Measurements from ENCODE around the gene PRKCE. TPM values are rescaled to one million over a fixed set of nuclear protein-coding genes. Genes with fewer than 3 reads are reported as not detected.

Gene PRKCE
- total and polyA plus RNA-seq, 2 experiments from 2014 or later, result 13.2 to 19.2 TPM

DNA sequence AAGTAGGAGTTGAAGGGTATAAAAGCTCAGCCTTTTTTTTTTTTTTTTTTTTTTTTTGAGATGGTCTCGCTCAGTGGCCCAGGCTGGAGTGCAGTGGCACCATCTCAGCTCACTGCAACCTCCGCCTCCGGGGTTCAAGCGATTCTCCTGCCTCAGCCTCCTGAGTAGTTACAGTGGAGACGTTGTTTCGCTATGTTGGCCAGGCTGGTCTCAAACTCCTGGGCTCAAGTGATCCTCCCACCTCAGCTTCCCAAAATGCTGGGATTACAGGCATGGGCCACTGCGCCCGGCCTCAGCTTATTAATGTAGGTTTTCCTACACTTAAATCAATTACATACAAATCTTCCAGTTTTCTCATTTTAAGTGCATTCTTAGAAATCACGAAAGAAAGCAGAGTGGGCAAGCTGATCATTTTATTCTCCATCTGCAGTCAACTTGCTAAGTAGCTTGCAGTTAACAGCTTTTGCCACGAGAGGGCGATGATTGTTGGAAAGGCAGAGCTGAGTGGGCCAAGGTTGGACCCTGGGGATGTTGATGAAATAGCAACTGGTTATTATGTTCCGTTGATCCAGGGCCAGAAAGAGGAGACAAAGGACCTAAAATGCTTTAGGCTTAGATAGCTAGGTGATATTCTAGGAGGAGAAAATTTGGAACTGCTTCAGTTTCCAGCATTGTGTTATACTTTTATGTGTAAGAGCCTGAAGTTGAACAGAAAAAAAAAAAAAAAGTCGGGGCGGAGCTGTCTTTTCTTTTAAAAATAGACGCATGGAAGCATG, 411.4 kb downstream of the PRKCE start:
- no peak overlapping the region for H3K27ac ChIP-seq

DNA sequence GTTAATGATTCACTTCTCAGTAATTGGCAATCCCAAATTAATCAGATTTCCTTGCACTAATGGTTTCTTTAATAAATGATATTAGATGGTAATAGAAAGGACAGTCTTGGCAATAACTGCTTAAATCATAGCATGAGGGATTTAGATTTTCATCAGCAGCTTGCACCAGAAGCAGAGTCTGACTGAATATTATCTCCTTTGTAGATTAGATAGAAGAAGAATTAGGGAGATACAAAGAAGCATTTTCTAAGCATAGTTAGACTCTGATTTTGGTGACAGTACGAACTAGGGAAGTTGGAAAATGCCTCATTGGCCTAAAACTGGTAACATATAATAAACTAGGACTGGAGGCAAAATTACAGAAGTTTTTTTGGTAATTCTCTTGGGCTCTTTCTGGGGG, 412.9 kb downstream of the PRKCE start:
- TF ChIP-seq, protein P1, sequence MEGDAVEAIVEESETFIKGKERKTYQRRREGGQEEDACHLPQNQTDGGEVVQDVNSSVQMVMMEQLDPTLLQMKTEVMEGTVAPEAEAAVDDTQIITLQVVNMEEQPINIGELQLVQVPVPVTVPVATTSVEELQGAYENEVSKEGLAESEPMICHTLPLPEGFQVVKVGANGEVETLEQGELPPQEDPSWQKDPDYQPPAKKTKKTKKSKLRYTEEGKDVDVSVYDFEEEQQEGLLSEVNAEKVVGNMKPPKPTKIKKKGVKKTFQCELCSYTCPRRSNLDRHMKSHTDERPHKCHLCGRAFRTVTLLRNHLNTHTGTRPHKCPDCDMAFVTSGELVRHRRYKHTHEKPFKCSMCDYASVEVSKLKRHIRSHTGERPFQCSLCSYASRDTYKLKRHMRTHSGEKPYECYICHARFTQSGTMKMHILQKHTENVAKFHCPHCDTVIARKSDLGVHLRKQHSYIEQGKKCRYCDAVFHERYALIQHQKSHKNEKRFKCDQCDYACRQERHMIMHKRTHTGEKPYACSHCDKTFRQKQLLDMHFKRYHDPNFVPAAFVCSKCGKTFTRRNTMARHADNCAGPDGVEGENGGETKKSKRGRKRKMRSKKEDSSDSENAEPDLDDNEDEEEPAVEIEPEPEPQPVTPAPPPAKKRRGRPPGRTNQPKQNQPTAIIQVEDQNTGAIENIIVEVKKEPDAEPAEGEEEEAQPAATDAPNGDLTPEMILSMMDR (IDR thresholded peaks at IDR 0.05; ENCODE audit: low read depth, low read length), result no peak
- H3K9me3 ChIP-seq (ENCODE audit: low read depth), result no peaks in the 10 kb centered on the region
- H3K27ac ChIP-seq, result no peak overlapping the region
- no peaks in the 10 kb centered on the region for H3K27me3 ChIP-seq
- no peak for DNase-seq (ENCODE audit: low read depth in 1 of 2, low spot score in 1 of 2)
- H3K4me3 ChIP-seq, result no peak overlapping the region
- peaks cover 4% of the 10 kb centered on the region for H3K4me1 ChIP-seq (ENCODE audit: low read depth)
- no peaks in the 10 kb centered on the region for H3K36me3 ChIP-seq

More for the DNA sequence above, 411.4 kb downstream of the PRKCE start:
- TF ChIP-seq, protein P1 (IDR thresholded peaks at IDR 0.05; ENCODE audit: low read depth, low read length), result peak; percentile 86
- Histone ChIP-seq H3K27me3 (no peaks in the 10 kb centered on the region), H3K9me3 (ENCODE audit: low read depth) (no peaks in the 10 kb centered on the region), H3K4me1 (ENCODE audit: low read depth) (peaks cover 4% of the 10 kb centered on the region), H3K4me3 (no peak overlapping the region), H3K36me3 (no peaks in the 10 kb centered on the region)
- DNase-seq (ENCODE audit: low read depth in 1 of 2, low spot score in 1 of 2), result peak; percentile 77 to 96

DNA sequence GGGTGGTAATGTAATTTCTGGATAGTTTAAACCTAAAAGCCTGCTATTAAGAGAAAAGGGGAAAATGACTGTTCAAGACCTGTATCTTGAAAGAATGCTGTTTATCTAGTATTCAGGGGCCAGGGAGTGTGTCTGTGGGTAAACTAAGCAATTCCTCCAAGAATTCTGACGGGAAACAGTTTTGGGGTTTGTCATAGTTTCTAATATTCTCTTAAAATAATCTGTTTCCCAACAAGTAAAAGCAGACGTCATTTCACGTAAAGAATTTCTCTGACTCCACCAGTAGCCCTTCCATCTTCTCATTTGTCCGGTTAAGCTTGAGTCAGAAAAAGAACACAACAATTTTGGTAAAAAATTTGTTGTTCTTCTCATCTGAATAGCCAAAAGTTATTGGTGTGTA, 413.7 kb downstream of the PRKCE start:
- H3K4me3 ChIP-seq, result no peak overlapping the region
- peaks cover 4% of the 10 kb centered on the region for H3K4me1 ChIP-seq (ENCODE audit: low read depth)
- no peaks in the 10 kb centered on the region for H3K36me3 ChIP-seq
- no peak overlapping the region for H3K27ac ChIP-seq
- DNase-seq (ENCODE audit: low read depth in 1 of 2, low spot score in 1 of 2), result peak in 1 of 2 donors; percentile 93
- TF ChIP-seq, protein P1 (IDR thresholded peaks at IDR 0.05; ENCODE audit: low read depth, low read length), result no peak
- H3K27me3 ChIP-seq, result no peaks in the 10 kb centered on the region
- no peaks in the 10 kb centered on the region for H3K9me3 ChIP-seq (ENCODE audit: low read depth)

DNA sequence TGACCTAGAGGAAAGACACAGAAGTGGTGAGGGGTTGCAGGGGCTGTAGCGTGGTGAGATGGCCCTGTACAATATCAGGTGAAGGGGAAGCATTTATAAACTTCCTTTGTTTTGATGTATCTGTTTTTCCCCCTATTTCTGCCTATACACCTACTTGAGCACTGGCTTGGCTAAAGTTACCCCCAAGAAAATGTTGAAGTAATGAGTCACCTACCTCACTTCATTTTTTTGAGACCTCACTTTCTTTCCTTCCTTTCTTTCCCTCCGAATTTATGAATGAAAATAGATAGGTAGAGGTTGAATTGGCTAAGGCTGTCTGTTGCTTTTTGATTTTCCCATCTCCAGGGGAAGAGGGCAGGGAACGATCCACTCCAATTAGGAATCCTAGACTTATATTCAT, 414.6 kb downstream of the PRKCE start:
- H3K27me3 ChIP-seq, result no peaks in the 10 kb centered on the region
- H3K36me3 ChIP-seq, result no peaks in the 10 kb centered on the region
- no peaks in the 10 kb centered on the region for H3K9me3 ChIP-seq (ENCODE audit: low read depth)
- TF ChIP-seq, protein P1 (IDR thresholded peaks at IDR 0.05; ENCODE audit: low read depth, low read length), result no peak
- peaks cover 4% of the 10 kb centered on the region for H3K4me1 ChIP-seq (ENCODE audit: low read depth)
- DNase-seq (ENCODE audit: low read depth in 1 of 2, low spot score in 1 of 2), result no peak
- H3K27ac ChIP-seq, result no peak overlapping the region
- no peak overlapping the region for H3K4me3 ChIP-seq

DNA sequence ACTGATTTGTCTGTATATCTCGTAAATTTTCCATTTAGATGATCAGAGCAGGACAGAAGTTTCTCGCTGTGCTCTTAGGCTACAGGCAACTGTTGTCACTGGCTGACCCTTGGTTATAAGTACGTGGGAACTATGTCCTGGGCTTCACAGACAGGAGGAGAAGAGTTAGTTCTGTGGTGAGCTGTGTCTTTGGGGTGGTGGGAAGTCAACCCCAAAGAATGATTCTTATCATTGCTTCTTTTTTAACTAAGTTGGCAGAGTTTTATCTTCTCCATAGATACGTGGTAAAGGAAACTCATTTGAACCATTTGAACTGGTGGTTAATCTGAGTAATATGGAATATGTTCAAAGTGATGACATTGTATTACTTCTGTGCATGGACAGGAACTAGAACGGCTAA, 415.1 kb downstream of the PRKCE start:
- Histone ChIP-seq H3K4me1 (ENCODE audit: low read depth) (peaks cover 4% of the 10 kb centered on the region), H3K36me3 (no peaks in the 10 kb centered on the region), H3K4me3 (no peak overlapping the region), H3K27me3 (no peaks in the 10 kb centered on the region), H3K9me3 (ENCODE audit: low read depth) (no peaks in the 10 kb centered on the region), H3K27ac (no peak overlapping the region)
- DNase-seq (ENCODE audit: low read depth in 1 of 2, low spot score in 1 of 2), result peak in 1 of 2 donors; percentile 61
- TF ChIP-seq, protein P1 (IDR thresholded peaks at IDR 0.05; ENCODE audit: low read depth, low read length), result no peak
